Mucosa of descending colon (tissue), 3 donors: ENCODE results near the gene FAM83B. TPM values are rescaled to one million over a fixed set of nuclear protein-coding genes. Genes with fewer than 3 reads are reported as not detected.

Source experiments
- ATAC-seq: fragments of 200-7000 bp; cut with Tn5 transposase; one replicate; pipeline ENCODE4 v1.9.1; 2020; ENCODE audit warnings: mild to moderate bottlenecking, moderate library complexity
- DNase-seq, 3 donors: peaks; one replicate each; pipeline ENCODE4 v3.0.0-alpha.2; 2020
- H3K36me3 ChIP-seq: fragments of 200-600 bp; one replicate; pipeline ENCODE4 v1.8.0; 2021; ENCODE audit warnings: low read depth, mild to moderate bottlenecking
- H3K4me1 ChIP-seq: fragments of 200-600 bp; one replicate; pipeline ENCODE4 v1.8.0; 2021; ENCODE audit warnings: low read depth, mild to moderate bottlenecking
- H3K4me3 ChIP-seq: fragments of 200-600 bp; one replicate; pipeline ENCODE4 v1.8.0; 2021; ENCODE audit warnings: mild to moderate bottlenecking
- H3K9me3 ChIP-seq: fragments of 200-600 bp; one replicate; pipeline ENCODE4 v1.8.0; 2021; ENCODE audit warnings: mild to moderate bottlenecking
- CTCF ChIP-seq: fragments of 200-600 bp; IDR thresholded peaks from one replicate; pipeline ENCODE4 v1.8.0; 2022; ENCODE audit warnings: antibody characterized with exemption, mild to moderate bottlenecking
- intact Hi-C, 2 donors: fragments of 100-400 bp; cut with DNase I in 1 of 2; cut with micrococcal nuclease in 1 of 2; formaldehyde crosslinking; loops; one replicate each; pipeline versions ENCODE4 v1.11.0 to v1.11.1; 2022; cut with DNase I, micrococcal nuclease
- total RNA-seq, 3 donors: library from RNA; stranded (reverse); fragmentation: NEBNext Ultra II Directional in 2 of 3; extraction: Animal tissue kit (Norgen Biotek cat#: 25700) in 2 of 3; gene quantifications; one replicate each; pipeline versions ENCODE4 v1.2.1 to v1.2.4, GENCODE V29; 2021 to 2023
- donor health status: DM: no; HTN: no; CAD: no; lungs with moderate emphysema.
- donor health status: DM: no; HTN: no; CAD: no.
- donor health status: DM: no; HTN: yes; CAD: no.

The FAM83B gene
- total RNA-seq, 3 donors from 2014 or later = 17.5 to 46.5 (median 39.5) TPM

- H3K4me1 ChIP-seq = no peaks in the 10 kb centered on the region
- TF ChIP-seq CTCF = no peak
- ATAC-seq (no peak), DNase-seq (no peak)
- no peaks in the 10 kb centered on the region for H3K36me3 ChIP-seq
- no peak overlapping the region for H3K4me3 ChIP-seq
- peaks cover 6% of the 10 kb centered on the region for H3K9me3 ChIP-seq
- intact Hi-C loops = no loop called here
Observed at GRCh38 chr6:54981647-54982046, 135.1 kb downstream of the FAM83B start.

- Histone ChIP-seq H3K36me3 (no peaks in the 10 kb centered on the region), H3K4me3 (no peak overlapping the region), H3K4me1 (no peaks in the 10 kb centered on the region), H3K9me3 (peaks cover 8% of the 10 kb centered on the region)
- DNase-seq (peak in 1 of 3 donors; percentile 13), ATAC-seq (peak; percentile 84)
- no peak for TF ChIP-seq CTCF
- intact Hi-C loops = no loop called here
Observed at GRCh38 chr6:54987633-54988290, 141.2 kb downstream of the FAM83B start.

GRCh38 chr6:54988576-54988975 lies 142.0 kb downstream of the FAM83B start:
- intact Hi-C loops = no loop called here
- Histone ChIP-seq H3K4me1 (peaks cover 3% of the 10 kb centered on the region), H3K4me3 (no peak overlapping the region), H3K9me3 (peaks cover 8% of the 10 kb centered on the region), H3K36me3 (no peaks in the 10 kb centered on the region)
- ATAC-seq = peak; percentile 72
- no peak for DNase-seq
- TF ChIP-seq CTCF = no peak

GRCh38 chr6:54990001-54990400 lies 143.4 kb downstream of the FAM83B start:
- DNase-seq (no peak), ATAC-seq (no peak)
- no peak for TF ChIP-seq CTCF
- intact Hi-C loops = no loop called here
- Histone ChIP-seq H3K36me3 (no peaks in the 10 kb centered on the region), H3K4me1 (peaks cover 4% of the 10 kb centered on the region), H3K9me3 (peaks cover 8% of the 10 kb centered on the region), H3K4me3 (no peak overlapping the region)
